H1 (cell line): ENCODE data around the gene ZBTB4. TPM values are rescaled to one million over a fixed set of nuclear protein-coding genes. Genes with fewer than 3 reads are reported as not detected.

Experiments
- CTCF ChIA-PET: fragments of 300-600 bp; sonication (Branson Sonifier 250); formaldehyde crosslinking; loops from one replicate; lab custom pipeline; 2021; ENCODE audit not compliant: partially characterized antibody; lab: Charles Lee
- POLR2A ChIA-PET: fragments of 300-600 bp; sonication (Branson Sonifier 250); formaldehyde crosslinking; loops from one replicate; lab custom pipeline; 2021; ENCODE audit warnings: inconsistent platforms; ENCODE audit not compliant: partially characterized antibody; lab: Charles Lee
- DNase-seq, 2 experiments: peaks; one replicate each; pipeline versions ENCODE4 v3.0.0 to v3.0.0-alpha.2; 2010 to 2022; ENCODE audit warnings: low spot score in 2 of 2, low read depth in 1 of 2, mixed read lengths in 1 of 2
- FAIRE-seq: peaks from 2 replicates; lab custom pipeline; 2011; peaks lifted over from hg19 to GRCh38; lab: Jason Lieb, UNC
- H2AFZ ChIP-seq: 2 replicates; pipeline ENCODE4 v1.8.1; 2012; ENCODE audit warnings: low read length, inconsistent platforms
- H2AK5ac ChIP-seq: 2 replicates; pipeline ENCODE4 v1.6.1; 2013; ENCODE audit warnings: low read depth, low read length
- H2BK120ac ChIP-seq: replicated peaks from 2 replicates; pipeline ENCODE3; 2013; ENCODE audit warnings: low read depth, low read length, inconsistent platforms
- H2BK12ac ChIP-seq: 2 replicates; pipeline ENCODE4 v1.6.1; 2013; ENCODE audit warnings: low read depth, low read length
- H2BK15ac ChIP-seq: 2 replicates; pipeline ENCODE4 v1.6.1; 2013; ENCODE audit warnings: low read length
- H2BK20ac ChIP-seq: 2 replicates; pipeline ENCODE4 v1.6.1; 2013; ENCODE audit warnings: low read length
- H2BK5ac ChIP-seq: 2 replicates; pipeline ENCODE4 v1.6.1; 2013; ENCODE audit warnings: low read depth, low read length
- H3K14ac ChIP-seq: 2 replicates; pipeline ENCODE4 v1.6.1; 2013; ENCODE audit warnings: inconsistent platforms; ENCODE audit not compliant: insufficient read length
- H3K18ac ChIP-seq: 2 replicates; pipeline ENCODE4 v1.6.1; 2013; ENCODE audit warnings: low read length; ENCODE audit errors: extremely low read depth
- H3K23ac ChIP-seq: 2 replicates; pipeline ENCODE4 v1.6.1; 2013; ENCODE audit warnings: inconsistent platforms; ENCODE audit not compliant: insufficient read length
- H3K23me2 ChIP-seq: 2 replicates; pipeline ENCODE4 v1.6.1; 2013; ENCODE audit warnings: low read depth, low read length
- H3K27ac ChIP-seq: 2 replicates; pipeline ENCODE4 v1.6.1; 2011; ENCODE audit warnings: low read depth, low read length, inconsistent platforms
- H3K27me3 ChIP-seq, 4 experiments: replicated peaks in 1 of 4; 1 replicate in 1 of 4; 2 replicates in 3 of 4; pipeline versions ENCODE4 v1.6.1 to v1.8.1; 2011 to 2013; ENCODE audit warnings: low read length in 3 of 4, mild to moderate bottlenecking in 3 of 4, inconsistent platforms in 2 of 4, mixed read lengths in 2 of 4, moderate library complexity in 1 of 4; ENCODE audit not compliant: control insufficient read depth in 3 of 4, insufficient read depth in 3 of 4; ENCODE audit errors: extremely low read depth in 1 of 4
- H3K36me3 ChIP-seq, 4 experiments: 2 replicates each; pipeline versions ENCODE4 v1.6.1 to v1.8.1; 2011 to 2013; ENCODE audit warnings: mild to moderate bottlenecking in 4 of 4, low read length in 3 of 4, moderate library complexity in 2 of 4, control low read depth in 1 of 4, inconsistent platforms in 1 of 4; ENCODE audit not compliant: insufficient read depth in 4 of 4, control insufficient read depth in 2 of 4
- H3K4ac ChIP-seq: replicated peaks from 2 replicates; pipeline ENCODE3; 2013; ENCODE audit warnings: low read length, low read depth, mixed read lengths, inconsistent platforms; ENCODE audit not compliant: insufficient read length
- H3K4me1 ChIP-seq, 4 experiments: replicated peaks in 1 of 4; 1 replicate in 1 of 4; 2 replicates in 3 of 4; pipeline versions ENCODE4 v1.6.1 to v1.8.1; 2011 to 2013; ENCODE audit warnings: low read length in 3 of 4, inconsistent platforms in 2 of 4, mixed read lengths in 1 of 4; ENCODE audit not compliant: insufficient read depth in 4 of 4, control insufficient read depth in 3 of 4
- H3K4me2 ChIP-seq, 2 experiments: 2 replicates each; pipeline versions ENCODE4 v1.6.1 to v1.8.1; 2011 to 2013; ENCODE audit warnings: low read depth in 2 of 2, low read length in 2 of 2, control low read depth in 1 of 2, inconsistent platforms in 1 of 2, mild to moderate bottlenecking in 1 of 2; ENCODE audit not compliant: insufficient read depth in 1 of 2
- H3K4me3 ChIP-seq, 4 experiments: fragments of 200-600, 300-600 bp in 1 of 4; sonication (generic), shearing (Covaris generic), sonication (Bioruptor Twin) in 1 of 4; 2 replicates each; pipeline versions ENCODE4 v1.5.1 to v1.8.1; 2011 to 2016; ENCODE audit warnings: low read length in 4 of 4, low read depth in 3 of 4, control low read depth in 2 of 4, inconsistent platforms in 2 of 4, mild to moderate bottlenecking in 2 of 4, mixed read lengths in 1 of 4, moderate library complexity in 1 of 4; ENCODE audit not compliant: insufficient read depth in 2 of 4; ENCODE audit errors: extremely low read depth in 1 of 4
- H3K56ac ChIP-seq: replicated peaks from 2 replicates; pipeline ENCODE3; 2013; ENCODE audit warnings: low read depth, mild to moderate bottlenecking, mixed read lengths, low read length, inconsistent platforms; ENCODE audit not compliant: insufficient read length
- H3K79me1 ChIP-seq: 2 replicates; pipeline ENCODE4 v1.6.1; 2013; ENCODE audit warnings: low read depth, low read length, control low read depth
- H3K79me2 ChIP-seq, 2 experiments: 2 replicates each; pipeline versions ENCODE4 v1.6.1 to v1.8.1; 2012 to 2013; ENCODE audit warnings: low read length in 2 of 2, mild to moderate bottlenecking in 2 of 2, inconsistent platforms in 1 of 2; ENCODE audit not compliant: insufficient read depth in 2 of 2, control insufficient read depth in 1 of 2
- H3K9ac ChIP-seq, 4 experiments: replicated peaks in 1 of 4; 1 replicate in 1 of 4; 2 replicates in 3 of 4; pipeline versions ENCODE4 v1.6.1 to v1.8.1; 2011 to 2013; ENCODE audit warnings: low read depth in 3 of 4, low read length in 3 of 4, control low read depth in 2 of 4, mild to moderate bottlenecking in 2 of 4, moderate library complexity in 2 of 4, inconsistent platforms in 1 of 4; ENCODE audit errors: extremely low read depth in 1 of 4
- H3K9me3 ChIP-seq, 2 experiments: 2 replicates each; pipeline versions ENCODE4 v1.6.1 to v1.8.1; 2012 to 2013; ENCODE audit warnings: mild to moderate bottlenecking in 2 of 2, moderate library complexity in 2 of 2, control low read depth in 1 of 2, inconsistent platforms in 1 of 2, low read depth in 1 of 2, low read length in 1 of 2, mixed read lengths in 1 of 2; ENCODE audit not compliant: insufficient read depth in 2 of 2
- H4K20me1 ChIP-seq, 2 experiments: replicated peaks in 1 of 2; 2 replicates each; pipeline versions ENCODE3 to v1.8.1; 2011 to 2013; ENCODE audit warnings: inconsistent platforms in 2 of 2, low read length in 2 of 2, mild to moderate bottlenecking in 1 of 2; ENCODE audit not compliant: insufficient read depth in 2 of 2, control insufficient read depth in 1 of 2
- H4K5ac ChIP-seq: 2 replicates; pipeline ENCODE4 v1.6.1; 2013; ENCODE audit warnings: low read length, low read depth, mixed read lengths, inconsistent platforms; ENCODE audit not compliant: insufficient read length
- H4K8ac ChIP-seq: 2 replicates; pipeline ENCODE4 v1.8.0; 2013; ENCODE audit warnings: mild to moderate bottlenecking, moderate library complexity, low read length, inconsistent platforms; ENCODE audit not compliant: insufficient read depth; ENCODE audit errors: extremely low read depth
- H4K91ac ChIP-seq: replicated peaks from 2 replicates; pipeline ENCODE3; 2013; ENCODE audit warnings: low read length, mixed read lengths, inconsistent platforms; ENCODE audit not compliant: insufficient read length
- BACH1 ChIP-seq: IDR thresholded peaks from 2 replicates; pipeline ENCODE4 v1.6.1; 2012; ENCODE audit warnings: low read length, improper control_type of control experiment
- CEBPB ChIP-seq: IDR thresholded peaks from 2 replicates; pipeline ENCODE4 v1.6.1; 2012; ENCODE audit warnings: low read depth, low read length
- CHD2 ChIP-seq: IDR thresholded peaks from 2 replicates; pipeline ENCODE4 v1.6.1; 2012; ENCODE audit warnings: low read length, improper control_type of control experiment
- EZH2 ChIP-seq: fragments of 200-600 bp; sonication (generic); IDR thresholded peaks from 2 replicates; pipeline ENCODE4 v1.7.1; 2012; ENCODE audit warnings: low read depth, mild to moderate bottlenecking, moderate library complexity, low read length, inconsistent platforms; ENCODE audit not compliant: severe bottlenecking
- MAX ChIP-seq: IDR thresholded peaks from 2 replicates; pipeline ENCODE4 v1.6.1; 2012; ENCODE audit warnings: inconsistent platforms
- NRF1 ChIP-seq: IDR thresholded peaks from 2 replicates; pipeline ENCODE4 v1.6.1; 2011; ENCODE audit warnings: mild to moderate bottlenecking, low read depth, low read length, improper control_type of control experiment
- POLR2A ChIP-seq, 2 experiments: IDR thresholded peaks; 1 replicate in 1 of 2; 2 replicates in 1 of 2; pipeline ENCODE4 v1.6.1; 2011; ENCODE audit warnings: low read depth in 2 of 2, low read length in 2 of 2, mild to moderate bottlenecking in 2 of 2; ENCODE audit errors: control extremely low read depth in 1 of 2
- RNF2 ChIP-seq: fragments of 200-900, 300-1000 bp; sonication (generic); IDR thresholded peaks from 2 replicates; pipeline ENCODE4 v1.7.1; 2016; ENCODE audit warnings: borderline replicate concordance, low read depth, mild to moderate bottlenecking, antibody characterized with exemption, low read length; ENCODE audit not compliant: poor library complexity, severe bottlenecking; ENCODE audit errors: missing control alignments
- RXRA ChIP-seq: IDR thresholded peaks from 2 replicates; pipeline ENCODE4 v1.6.1; 2011; ENCODE audit warnings: low read depth, mild to moderate bottlenecking, low read length, moderate library complexity; ENCODE audit not compliant: insufficient read depth
- TBP ChIP-seq: IDR thresholded peaks from 2 replicates; pipeline ENCODE4 v1.6.1; 2011; ENCODE audit warnings: low read depth, low read length, improper control_type of control experiment
- WGBS, 2 experiments: shearing (Covaris generic) in 1 of 2; methylation state at CpG; one replicate each; pipeline versions ENCODE4 v1.1.6 to v1.1.7; 2013 to 2015; ENCODE audit warnings: low lambda C conversion rate in 2 of 2, mixed read lengths in 2 of 2, inconsistent platforms in 1 of 2, low coverage in 1 of 2, missing lambda C conversion rate in 1 of 2; ENCODE audit not compliant: insufficient replicate concordance in 2 of 2, insufficient coverage in 1 of 2, insufficient read length in 1 of 2; ENCODE audit errors: extremely low coverage in 1 of 2, missing lambda C conversion rate in 1 of 2; 5-methylcytosine and 5-hydroxymethylcytosine counted together
- polyA plus RNA-seq, 7 experiments: library from polyadenylated mRNA; depleted of rRNA in 3 of 7; stranded (reverse) in 5 of 7; unstranded in 2 of 7; fragments of >200 nt in 5 of 7; fragments of 200-250 nt in 2 of 7; gene quantifications; 1 replicate in 5 of 7; 2 replicates in 1 of 7; 4 replicates in 1 of 7; pipeline versions ENCODE4 v1.2.1 to v1.2.3, GENCODE V29; 2011 to 2013; ENCODE audit warnings: missing spikeins in 2 of 7, mixed read lengths in 2 of 7
- total RNA-seq: library from RNA; stranded (reverse); fragmentation: NEBNext Ultra II Directional; extraction: Animal tissue kit (Norgen Biotek cat#: 25700); gene quantifications from 2 replicates; pipeline ENCODE4 v1.2.1, GENCODE V29; 2021
- TF ChIP-seq, protein P1 (sequence below): IDR thresholded peaks from 2 replicates; pipeline ENCODE4 v1.6.1; 2012; ENCODE audit warnings: inconsistent platforms

Gene ZBTB4
- total and polyA plus RNA-seq, 2 of the 8 experiments (the other 6 are each of a cell fraction or from before 2014, with no cell fraction given), result 5.9 to 10.1 TPM

DNA sequence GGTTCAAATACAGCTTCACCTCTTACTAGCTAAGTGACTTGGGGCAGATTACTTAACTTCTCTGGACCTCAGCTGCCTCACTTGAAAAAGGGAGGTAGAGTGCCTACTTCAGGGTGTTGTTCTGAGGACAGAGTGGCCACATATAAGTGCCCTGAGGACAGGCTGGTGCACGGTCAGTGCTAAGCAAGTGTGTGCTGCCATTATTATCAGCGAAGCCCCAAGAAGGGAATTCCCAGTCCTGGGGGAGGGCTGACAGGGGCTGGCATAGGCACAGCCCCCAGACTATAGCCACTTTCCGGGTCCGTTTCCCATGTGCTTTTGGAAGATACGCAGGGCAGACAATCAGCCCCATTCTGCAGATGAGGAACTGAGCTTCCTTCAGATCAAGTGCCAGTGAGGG lies 2.5 kb downstream of the ZBTB4 start:
- Histone ChIP-seq H3K4me2 (peak overlapping the region in 1 of 2 experiments; percentile 97; a peak in 1 of 4 replicates), H3K79me2 (peaks cover 0 to 31% of the 10 kb centered on the region in 2 experiments; a peak in 2 of 4 replicates), H2AK5ac (peak overlapping the region; percentile 1; the same call in 1 of the 2 replicates), H3K9me3 (no peaks in the 10 kb centered on the region), H4K91ac (no peak overlapping the region), H2BK5ac (0 out of 2 replicates have a peak overlapping the region, but pooled peaks have one; percentile 66), H3K4ac (no peak overlapping the region), H2BK120ac (no peak overlapping the region), H3K4me3 (no peak overlapping the region), H2AFZ (no peak overlapping the region), H3K56ac (no peak overlapping the region), H3K14ac (no peak overlapping the region), H2BK15ac (peak overlapping the region; percentile 63; the same call in 1 of the 2 replicates), H3K18ac (no peak overlapping the region), H4K20me1 (peaks cover 0 to 5% of the 10 kb centered on the region in 2 experiments), H3K4me1 (peaks cover 2 to 20% (median 16%) of the 10 kb centered on the region in 4 experiments), H3K36me3 (no peaks in the 10 kb centered on the region), H3K23me2 (peaks cover 11% of the 10 kb centered on the region), H3K79me1 (peaks cover 12% of the 10 kb centered on the region), H3K23ac (no peak overlapping the region), H3K27me3 (no peaks in the 10 kb centered on the region; a peak in 1 of 7 replicates), H3K27ac (no peak overlapping the region), H4K5ac (no peak overlapping the region), H4K8ac (no peak overlapping the region), H2BK20ac (no peak overlapping the region), H2BK12ac (no peak overlapping the region), H3K9ac (peak overlapping the region in 1 of 4 experiments; percentile 4; a peak in 1 of 7 replicates)
- 98% methylated on average over 5 of the region's 5 CpGs; no CpG with 5 or more reads in 1 of the 2 experiments for WGBS, 2 experiments
- ChIA-PET CTCF (interaction anchor here (0.7 to 3.3 kb wide), 9 partner anchors 8 to 126 kb away, joined by 3 to 17 read pairs (median 4); partner anchors contain the start of gene TMEM102), POLR2A (interaction anchor here (0.9 to 14.3 kb wide), 11 partner anchors 9 to 117 kb away, joined by 3 to 339 read pairs (median 4); partner anchors contain the start of genes CHRNB1, FGF11, NLGN2 and POLR2A)
- FAIRE-seq, result no peak
- no peak for DNase-seq
- TF ChIP-seq EZH2, result no peak
- no peak for TF ChIP-seq POLR2A (IDR thresholded peaks at IDR 0.05; ENCODE audit: control extremely low read depth in 1 of 2, low read depth in 2 of 2, low read length in 2 of 2)
- no peak for TF ChIP-seq MAX
- TF ChIP-seq CEBPB, result no peak
- TF ChIP-seq TBP, result no peak
- no peak for TF ChIP-seq BACH1
- TF ChIP-seq, protein P1, sequence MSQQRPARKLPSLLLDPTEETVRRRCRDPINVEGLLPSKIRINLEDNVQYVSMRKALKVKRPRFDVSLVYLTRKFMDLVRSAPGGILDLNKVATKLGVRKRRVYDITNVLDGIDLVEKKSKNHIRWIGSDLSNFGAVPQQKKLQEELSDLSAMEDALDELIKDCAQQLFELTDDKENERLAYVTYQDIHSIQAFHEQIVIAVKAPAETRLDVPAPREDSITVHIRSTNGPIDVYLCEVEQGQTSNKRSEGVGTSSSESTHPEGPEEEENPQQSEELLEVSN, result no peak
- TF ChIP-seq NRF1, result no peak
- no peak for TF ChIP-seq RXRA
- TF ChIP-seq CHD2, result no peak
- TF ChIP-seq RNF2, result no peak
